Stimulated activated effector memory CD8-positive, alpha-beta T cell treated with anti-CD3 and anti-CD28 coated beads, Interleukin-12 subunit alpha, Interleukin-12 subunit beta, amount 100 ng/mL, for 72 hours (primary cell): ENCODE data around the gene ZMAT3.

Experiments used
- ATAC-seq: fragments of 150-1000 bp; cut with Tn5 transposase; 2 replicates; pipeline ENCODE4 v1.10.0; 2021
- DNase-seq, 2 donors: peaks; one replicate each; pipeline ENCODE4 v3.0.0; 2021 to 2022; ENCODE audit warnings: low spot score in 2 of 2
- H3K27ac Mint-ChIP-seq: one replicate; pipeline ENCODE4 v1.8.0; 2022; ENCODE audit warnings: mild to moderate bottlenecking, mixed read lengths
- H3K36me3 Mint-ChIP-seq: one replicate; pipeline ENCODE4 v1.8.0; 2022; ENCODE audit warnings: mild to moderate bottlenecking, mixed read lengths
- H3K4me1 Mint-ChIP-seq: one replicate; pipeline ENCODE4 v1.8.0; 2022; ENCODE audit warnings: mixed read lengths
- H3K4me3 Mint-ChIP-seq: one replicate; pipeline ENCODE4 v1.8.0; 2022; ENCODE audit warnings: mild to moderate bottlenecking, mixed read lengths
- H3K9me3 Mint-ChIP-seq: one replicate; pipeline ENCODE4 v1.8.0; 2022; ENCODE audit warnings: mixed read lengths

ZMAT3 gene

GRCh38 chr3:179016979-179017670 is 54.5 kb downstream of the ZMAT3 start:
- DNase-seq (no peak), ATAC-seq (peak; percentile 61)
- Mint-ChIP-seq H3K27ac (peak overlapping the region; percentile 73), H3K4me3 (peak overlapping the region; percentile 41), H3K9me3 (no peaks in the 10 kb centered on the region), H3K4me1 (peaks cover 16% of the 10 kb centered on the region), H3K36me3 (peaks cover 7% of the 10 kb centered on the region)

- peaks cover 7% of the 10 kb centered on the region for H3K36me3 Mint-ChIP-seq
- H3K27ac Mint-ChIP-seq, result peak overlapping the region; percentile 20
- ATAC-seq (peak; percentile 89), DNase-seq (peak; percentile 70 to 81)
- H3K4me1 Mint-ChIP-seq, result peaks cover 16% of the 10 kb centered on the region
- no peak overlapping the region for H3K4me3 Mint-ChIP-seq
- H3K9me3 Mint-ChIP-seq, result no peaks in the 10 kb centered on the region
These were observed 56.0 kb downstream of the ZMAT3 start for GRCh38 chr3:179015551-179016020.

- H3K9me3 Mint-ChIP-seq, result no peaks in the 10 kb centered on the region
- H3K4me1 Mint-ChIP-seq, result no peaks in the 10 kb centered on the region
- no peak overlapping the region for H3K27ac Mint-ChIP-seq
- ATAC-seq (no peak), DNase-seq (no peak)
- no peak overlapping the region for H3K4me3 Mint-ChIP-seq
- H3K36me3 Mint-ChIP-seq, result peaks cover 5% of the 10 kb centered on the region
These were observed 65.9 kb downstream of the ZMAT3 start for GRCh38 chr3:179005706-179006105.

- ATAC-seq (no peak), DNase-seq (no peak)
- Mint-ChIP-seq H3K4me3 (no peak overlapping the region), H3K4me1 (peaks cover 2% of the 10 kb centered on the region), H3K36me3 (peaks cover 5% of the 10 kb centered on the region), H3K27ac (no peak overlapping the region), H3K9me3 (no peaks in the 10 kb centered on the region)
These were observed 66.4 kb downstream of the ZMAT3 start for GRCh38 chr3:179005213-179005612.

- DNase-seq, result no peak
- Mint-ChIP-seq H3K9me3 (no peaks in the 10 kb centered on the region), H3K36me3 (peaks cover 5% of the 10 kb centered on the region), H3K4me1 (peaks cover 7% of the 10 kb centered on the region), H3K4me3 (no peak overlapping the region), H3K27ac (no peak overlapping the region)
- no peak for ATAC-seq
These were observed 71.0 kb downstream of the ZMAT3 start for GRCh38 chr3:179000659-179001058.

GRCh38 chr3:179000144-179000543 is 71.5 kb downstream of the ZMAT3 start:
- H3K27ac Mint-ChIP-seq, result no peak overlapping the region
- peaks cover 5% of the 10 kb centered on the region for H3K36me3 Mint-ChIP-seq
- ATAC-seq, result peak; percentile 97
- DNase-seq, result no peak
- no peak overlapping the region for H3K4me3 Mint-ChIP-seq
- H3K9me3 Mint-ChIP-seq, result no peaks in the 10 kb centered on the region
- H3K4me1 Mint-ChIP-seq, result peaks cover 7% of the 10 kb centered on the region

- Mint-ChIP-seq H3K4me1 (peaks cover 7% of the 10 kb centered on the region), H3K4me3 (no peak overlapping the region), H3K36me3 (peaks cover 5% of the 10 kb centered on the region), H3K9me3 (no peaks in the 10 kb centered on the region), H3K27ac (no peak overlapping the region)
- DNase-seq (no peak), ATAC-seq (no peak)
These were observed 75.2 kb downstream of the ZMAT3 start for GRCh38 chr3:178996399-178996798.

GRCh38 chr3:178990293-178990692 is 81.3 kb downstream of the ZMAT3 start:
- H3K4me3 Mint-ChIP-seq, result no peak overlapping the region
- DNase-seq, result no peak
- no peak for ATAC-seq
- H3K4me1 Mint-ChIP-seq, result no peaks in the 10 kb centered on the region
- H3K36me3 Mint-ChIP-seq, result no peaks in the 10 kb centered on the region
- H3K9me3 Mint-ChIP-seq, result peaks cover 15% of the 10 kb centered on the region
- H3K27ac Mint-ChIP-seq, result no peak overlapping the region

- no peak overlapping the region for H3K27ac Mint-ChIP-seq
- H3K9me3 Mint-ChIP-seq, result peaks cover 15% of the 10 kb centered on the region
- ATAC-seq (no peak), DNase-seq (no peak)
- H3K36me3 Mint-ChIP-seq, result no peaks in the 10 kb centered on the region
- H3K4me1 Mint-ChIP-seq, result no peaks in the 10 kb centered on the region
- no peak overlapping the region for H3K4me3 Mint-ChIP-seq
These were observed 81.8 kb downstream of the ZMAT3 start for GRCh38 chr3:178989821-178990220.

- no peak for DNase-seq
- Mint-ChIP-seq H3K27ac (no peak overlapping the region), H3K4me1 (no peaks in the 10 kb centered on the region), H3K4me3 (no peak overlapping the region), H3K36me3 (no peaks in the 10 kb centered on the region), H3K9me3 (peaks cover 15% of the 10 kb centered on the region)
- no peak for ATAC-seq
These were observed 83.9 kb downstream of the ZMAT3 start for GRCh38 chr3:178987745-178988144.

GRCh38 chr3:178986456-178986855 is 85.2 kb downstream of the ZMAT3 start:
- ATAC-seq (no peak), DNase-seq (no peak)
- H3K4me3 Mint-ChIP-seq, result no peak overlapping the region
- H3K36me3 Mint-ChIP-seq, result no peaks in the 10 kb centered on the region
- H3K27ac Mint-ChIP-seq, result no peak overlapping the region
- no peaks in the 10 kb centered on the region for H3K4me1 Mint-ChIP-seq
- peaks cover 15% of the 10 kb centered on the region for H3K9me3 Mint-ChIP-seq

- Mint-ChIP-seq H3K36me3 (no peaks in the 10 kb centered on the region), H3K4me3 (no peak overlapping the region), H3K9me3 (peaks cover 8% of the 10 kb centered on the region), H3K27ac (no peak overlapping the region), H3K4me1 (no peaks in the 10 kb centered on the region)
- DNase-seq, result no peak
- ATAC-seq, result peak; percentile 86
These were observed 89.5 kb downstream of the ZMAT3 start for GRCh38 chr3:178982137-178982536.

- ATAC-seq, result no peak
- H3K4me1 Mint-ChIP-seq, result no peaks in the 10 kb centered on the region
- H3K27ac Mint-ChIP-seq, result no peak overlapping the region
- H3K9me3 Mint-ChIP-seq, result peaks cover 3% of the 10 kb centered on the region
- no peak for DNase-seq
- H3K36me3 Mint-ChIP-seq, result no peaks in the 10 kb centered on the region
- no peak overlapping the region for H3K4me3 Mint-ChIP-seq
These were observed 96.3 kb downstream of the ZMAT3 start for GRCh38 chr3:178975320-178975719.

- ATAC-seq (no peak), DNase-seq (no peak)
- no peaks in the 10 kb centered on the region for H3K36me3 Mint-ChIP-seq
- H3K27ac Mint-ChIP-seq, result no peak overlapping the region
- H3K9me3 Mint-ChIP-seq, result peaks cover 3% of the 10 kb centered on the region
- H3K4me1 Mint-ChIP-seq, result no peaks in the 10 kb centered on the region
- H3K4me3 Mint-ChIP-seq, result no peak overlapping the region
These were observed 100.0 kb downstream of the ZMAT3 start for GRCh38 chr3:178971614-178972013.

- ATAC-seq (peak; percentile 31), DNase-seq (no peak)
- Mint-ChIP-seq H3K4me3 (no peak overlapping the region), H3K27ac (no peak overlapping the region), H3K36me3 (no peaks in the 10 kb centered on the region), H3K4me1 (no peaks in the 10 kb centered on the region), H3K9me3 (peaks cover 3% of the 10 kb centered on the region)
These were observed 102.5 kb downstream of the ZMAT3 start for GRCh38 chr3:178969004-178969700.
